Head of caudate nucleus (tissue), 42 donors: ENCODE data around the gene MBD3.

Source experiments
- DNase-seq, 42 donors: peaks; one replicate each; pipeline versions ENCODE4 v3.0.0 to v3.0.0-alpha.2; 2020 to 2021; ENCODE audit warnings: mixed read lengths in 7 of 42
- intact Hi-C: fragments of 100-400 bp; cut with DNase I; formaldehyde crosslinking; loops from one replicate; pipeline ENCODE4 v1.15.0; 2022

The MBD3 gene

GRCh38 chr19:1605236-1606137 is 12.8 kb upstream of the MBD3 start, which contains the start of gene UQCR11:
Gene UQCR11, minus strand, starts transcription at chr19:1605462. Its CDS starts 53 bp downstream, at chr19:1605409.
- peak; percentile 93 to 99 (median 97) for DNase-seq
- intact Hi-C loops: loop anchor here (1.0 to 5.0 kb wide), 2 partner anchors 13 to 47 kb away; partner anchors contain the start of genes MBD3 and TCF3

- intact Hi-C loops: no loop called here
- DNase-seq: no peak
These were observed 9.5 kb upstream of the MBD3 start for GRCh38 chr19:1602091-1602707.

DNA sequence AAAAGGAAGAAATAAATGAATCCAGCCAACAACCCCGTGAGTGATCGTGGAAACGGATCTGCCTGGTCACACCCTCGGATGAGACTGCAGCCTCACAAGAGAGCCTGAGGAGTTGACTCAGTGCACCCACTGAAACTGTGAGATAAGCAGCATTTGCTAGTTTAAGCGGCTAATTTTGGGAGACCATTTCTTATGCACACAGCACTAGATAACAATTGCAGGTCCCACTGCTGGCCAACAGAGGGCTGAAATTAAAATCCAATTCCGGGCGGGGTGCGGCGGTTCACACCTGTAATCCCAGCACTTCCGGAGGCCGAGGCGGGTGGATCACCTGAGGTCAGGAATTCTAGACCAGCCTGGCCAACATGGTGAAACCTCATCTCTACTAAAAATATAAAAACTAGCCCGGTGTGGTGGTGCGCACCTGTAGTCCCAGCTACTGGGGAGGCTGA is 9.0 kb upstream of the MBD3 start:
- DNase-seq: no peak
- intact Hi-C loops: no loop called here

GRCh38 chr19:1599460-1599846 is 6.8 kb upstream of the MBD3 start:
- intact Hi-C loops: no loop called here

GRCh38 chr19:1598777-1599459 is 6.3 kb upstream of the MBD3 start:
- DNase-seq: no peak
- intact Hi-C loops: no loop called here

More at GRCh38 chr19:1599460-1599846, 6.8 kb upstream of the MBD3 start:
- DNase-seq: no peak

DNA sequence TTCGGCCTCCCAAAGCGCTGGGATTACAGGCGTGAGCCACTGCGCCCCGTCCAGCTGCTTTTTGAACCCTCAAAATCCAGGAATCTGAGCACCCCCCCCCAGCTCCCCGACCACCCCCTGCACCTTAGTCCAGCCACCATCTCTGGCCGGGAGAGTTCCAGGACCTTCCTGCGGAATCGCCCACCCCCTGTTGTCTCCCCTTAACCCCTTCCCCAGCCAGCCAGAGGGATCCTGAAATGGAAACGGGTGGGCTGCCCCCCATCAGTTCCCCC is 772 bp upstream of the MBD3 start:
- DNase-seq: no peak
- intact Hi-C loops: loop anchor here (2.0 kb wide), 1 partner anchor 59 kb away; the partner anchor contains the start of gene TCF3

GRCh38 chr19:1592024-1592754 is 476 bp downstream of the MBD3 start:
- intact Hi-C loops: loop anchor here (1.0 to 2.0 kb wide), 2 partner anchors 13 to 61 kb away; partner anchors contain the start of genes TCF3 and UQCR11
- peak; percentile 44 to 90 (median 80) for DNase-seq

DNA sequence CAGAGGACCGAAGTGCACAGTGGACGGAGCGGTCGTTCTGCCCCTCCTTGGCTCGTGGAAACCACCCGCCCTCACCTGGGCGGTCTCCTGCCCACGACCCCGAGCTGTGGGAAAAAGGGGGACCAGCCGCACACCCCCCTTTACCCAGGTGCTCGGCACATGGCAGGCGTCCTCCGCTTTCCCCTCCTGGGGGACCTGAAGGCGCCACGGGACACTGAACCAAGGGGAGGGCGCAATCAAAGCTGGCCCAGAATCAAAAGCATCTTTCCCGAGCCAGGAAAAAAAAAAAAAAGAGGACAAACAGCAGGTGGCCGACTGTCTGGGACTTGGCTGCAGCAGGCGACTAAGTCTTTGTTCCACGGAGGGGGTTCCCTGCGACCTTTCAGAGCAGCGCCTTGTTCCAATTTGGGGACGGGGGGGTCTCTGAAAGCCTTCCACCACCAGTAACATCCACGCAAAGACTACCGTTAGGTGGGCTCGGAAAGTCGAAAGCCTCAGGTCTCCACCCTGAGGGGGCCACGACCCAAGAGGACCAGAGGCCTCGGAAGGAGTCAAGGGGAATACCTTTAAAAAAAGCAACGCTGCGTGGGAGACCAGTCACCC is 1.1 kb downstream of the MBD3 start:
- intact Hi-C loops: loop anchor here (1.0 to 2.0 kb wide), 2 partner anchors 14 to 61 kb away; partner anchors contain the start of genes TCF3 and UQCR11

DNA sequence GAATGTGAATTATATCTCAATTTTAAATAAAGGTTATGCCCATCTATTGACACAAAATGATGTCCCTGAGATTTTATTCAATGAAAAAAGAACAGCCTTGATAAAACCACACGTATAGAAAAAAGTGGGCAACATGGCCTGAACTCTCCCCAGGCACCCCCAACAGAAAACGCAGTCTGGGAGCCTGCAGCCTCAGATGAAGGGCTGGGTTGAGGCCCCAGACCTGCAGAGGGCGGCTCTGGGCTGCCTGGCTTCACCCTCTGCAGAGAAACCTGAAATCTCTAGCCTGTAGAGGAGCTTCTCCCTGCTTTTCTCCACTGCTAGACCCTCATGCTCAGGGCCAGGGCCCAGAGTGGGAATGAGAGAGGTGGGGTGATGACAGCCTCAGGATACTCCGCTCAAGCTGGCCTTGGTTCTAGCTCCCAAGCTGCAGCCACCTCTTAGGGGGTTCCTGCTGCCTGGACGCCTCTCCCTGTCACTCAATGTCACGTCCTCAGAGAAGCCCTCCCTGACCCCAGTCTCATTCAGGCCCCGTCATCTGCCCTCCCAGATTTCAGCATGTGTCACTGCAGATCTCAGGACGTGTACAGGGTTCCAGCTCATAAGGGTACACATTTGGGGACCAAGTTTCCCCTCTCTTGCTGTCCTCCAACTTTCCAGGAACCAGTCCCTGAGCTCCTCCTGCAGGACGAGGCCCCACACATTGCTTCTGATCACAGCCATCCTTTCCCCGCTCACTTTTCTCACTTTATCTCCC is 1.8 kb downstream of the MBD3 start:
- no peak for DNase-seq
- intact Hi-C loops: no loop called here

More for the DNA sequence above, 1.1 kb downstream of the MBD3 start:
- DNase-seq: no peak

- intact Hi-C loops: no loop called here
- no peak for DNase-seq
These were observed 4.8 kb downstream of the MBD3 start for GRCh38 chr19:1587872-1588271.

DNA sequence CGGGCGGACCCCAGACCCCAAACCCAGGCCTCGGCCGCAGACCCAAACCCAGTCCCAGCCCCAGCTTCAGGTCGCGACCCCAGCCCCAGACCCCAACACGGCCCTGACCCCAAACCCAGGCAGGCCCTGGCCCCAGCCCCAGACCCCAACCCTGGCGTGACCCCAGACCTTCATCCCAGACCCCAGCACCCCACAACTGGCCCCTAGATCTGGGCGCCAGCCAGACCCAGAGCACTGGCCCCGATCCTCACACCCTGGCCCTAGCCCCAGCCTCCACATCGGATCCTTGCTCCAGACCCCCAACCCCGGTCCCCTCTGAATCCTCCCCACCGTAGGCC is 7.5 kb downstream of the MBD3 start:
- no peak for DNase-seq
- intact Hi-C loops: no loop called here

DNA sequence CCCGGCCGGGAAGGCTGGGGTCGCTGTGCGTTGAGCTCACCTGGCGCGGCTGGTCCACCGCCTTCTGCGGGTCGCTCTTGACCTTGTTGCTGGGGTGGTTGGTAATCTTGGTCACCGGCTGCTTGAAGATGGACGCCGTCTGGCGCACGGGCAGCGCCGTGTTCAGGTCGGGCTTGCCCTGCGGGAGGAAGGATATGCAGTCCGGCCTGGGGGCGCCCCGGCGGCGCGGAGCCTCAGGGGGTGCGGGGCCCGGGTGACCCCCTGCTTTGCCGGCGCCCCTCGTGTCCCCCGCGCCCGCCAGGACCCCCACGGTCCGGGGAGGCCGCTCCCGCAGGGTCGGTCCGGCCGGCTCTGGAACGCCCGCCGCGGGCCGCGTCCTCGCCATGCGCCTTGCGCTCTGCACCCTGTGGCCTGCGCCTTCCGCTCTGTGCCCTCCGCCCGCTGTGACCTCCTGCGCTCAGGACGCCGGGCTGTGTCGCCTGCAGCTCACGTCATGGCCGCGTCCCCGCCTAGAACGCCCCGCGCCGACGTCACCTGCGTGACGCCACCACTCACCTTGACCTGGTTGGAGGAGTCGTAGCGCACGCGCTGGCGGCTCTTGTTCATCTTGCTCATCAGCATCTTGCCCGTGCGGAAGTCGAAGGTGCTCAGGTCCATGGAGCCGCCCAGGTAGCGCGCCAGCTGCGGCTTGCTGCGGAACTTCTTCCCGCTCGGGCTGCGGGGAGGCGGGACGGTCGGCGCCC is 8.0 kb downstream of the MBD3 start:
- intact Hi-C loops: no loop called here
- DNase-seq: no peak

- intact Hi-C loops: no loop called here
- no peak for DNase-seq
These were observed 10.5 kb downstream of the MBD3 start for GRCh38 chr19:1582201-1582600.

- no peak for DNase-seq
These were observed 11.7 kb downstream of the MBD3 start for GRCh38 chr19:1580957-1581356.

GRCh38 chr19:1580382-1580781 is 12.3 kb downstream of the MBD3 start:
- DNase-seq: no peak
- intact Hi-C loops: no loop called here

More at GRCh38 chr19:1580957-1581356, 11.7 kb downstream of the MBD3 start:
- intact Hi-C loops: no loop called here

GRCh38 chr19:1579222-1579621 is 13.4 kb downstream of the MBD3 start:
- intact Hi-C loops: no loop called here
- DNase-seq: no peak

GRCh38 chr19:1577929-1578618 is 14.6 kb downstream of the MBD3 start:
- DNase-seq: no peak
- intact Hi-C loops: no loop called here
